GM15510 (cell line): ENCODE measurements around the gene CPNE1.

Experiments
- POLR2A ChIP-seq: IDR thresholded peaks from 3 replicates; pipeline ENCODE4 v1.6.1; 2011; ENCODE audit warnings: borderline replicate concordance; ENCODE audit not compliant: insufficient read length; ENCODE audit errors: extremely low read depth

CPNE1 gene

GRCh38 chr20:35602851-35603495, 61.7 kb downstream of the CPNE1 start:
- TF ChIP-seq POLR2A = no peak

GRCh38 chr20:35601990-35602389, 62.7 kb downstream of the CPNE1 start:
- no peak for TF ChIP-seq POLR2A

- no peak for TF ChIP-seq POLR2A
Measured at GRCh38 chr20:35600993-35601973, 63.4 kb downstream of the CPNE1 start.

GRCh38 chr20:35600176-35600992, 64.3 kb downstream of the CPNE1 start:
- TF ChIP-seq POLR2A = no peak

- no peak for TF ChIP-seq POLR2A
Measured at GRCh38 chr20:35599776-35600120, 65.0 kb downstream of the CPNE1 start.

GRCh38 chr20:35598899-35599775, 65.6 kb downstream of the CPNE1 start:
- TF ChIP-seq POLR2A = no peak

GRCh38 chr20:35598476-35598875, 66.2 kb downstream of the CPNE1 start:
- no peak for TF ChIP-seq POLR2A

- TF ChIP-seq POLR2A = no peak
Measured at GRCh38 chr20:35597186-35597585, 67.5 kb downstream of the CPNE1 start.

GRCh38 chr20:35595901-35596300, 68.8 kb downstream of the CPNE1 start:
- TF ChIP-seq POLR2A = no peak

GRCh38 chr20:35595456-35595855, 69.2 kb downstream of the CPNE1 start:
- TF ChIP-seq POLR2A = no peak

- no peak for TF ChIP-seq POLR2A
Measured at GRCh38 chr20:35592339-35592974, 72.2 kb downstream of the CPNE1 start.

GRCh38 chr20:35588397-35588796, 76.3 kb downstream of the CPNE1 start:
- no peak for TF ChIP-seq POLR2A

GRCh38 chr20:35587436-35587835, 77.3 kb downstream of the CPNE1 start:
- TF ChIP-seq POLR2A = no peak
